HL-60 (cell line): Measurements from ENCODE around the gene KIAA0825.

ENCODE experiments used
- DNase-seq, 2 experiments: peaks; one replicate each; pipeline ENCODE4 v3.0.0-alpha.2; 2010 to 2020; ENCODE audit warnings: low read depth in 1 of 2, low spot score in 1 of 2
- H3K27ac ChIP-seq: fragments of 250-450 bp; sonication (Bioruptor Pico); replicated peaks from 2 replicates; pipeline ENCODE4 v1.5.1; 2020; ENCODE audit warnings: mild to moderate bottlenecking, moderate library complexity
- H3K27me3 ChIP-seq: fragments of 250-450 bp; sonication (Bioruptor Pico); 2 replicates; pipeline ENCODE4 v1.5.1; 2021; ENCODE audit warnings: mild to moderate bottlenecking, moderate library complexity; ENCODE audit not compliant: insufficient read depth, poor library complexity, severe bottlenecking
- H3K4me3 ChIP-seq: replicated peaks from 2 replicates; pipeline ENCODE4 v1.5.1; 2011; ENCODE audit warnings: mild to moderate bottlenecking, control low read depth, low read length; ENCODE audit not compliant: insufficient read depth
- CTCF ChIP-seq: IDR thresholded peaks from one replicate; pipeline ENCODE4 v1.5.1; 2011; ENCODE audit warnings: low read length, control low read depth, inconsistent platforms; ENCODE audit not compliant: insufficient read depth
- GABPA ChIP-seq: IDR thresholded peaks from 2 replicates; pipeline ENCODE4 v1.6.1; 2012; ENCODE audit warnings: low read depth
- POLR2AphosphoS5 ChIP-seq: IDR thresholded peaks from 2 replicates; pipeline ENCODE4 v1.6.1; 2012; ENCODE audit warnings: low read depth
- SPI1 ChIP-seq: IDR thresholded peaks from 2 replicates; pipeline ENCODE4 v1.6.1; 2012; ENCODE audit warnings: low read depth, mild to moderate bottlenecking, borderline replicate concordance
- TF ChIP-seq, protein P1 (sequence below): IDR thresholded peaks from 2 replicates; pipeline ENCODE4 v1.6.1; 2012; ENCODE audit warnings: low read depth; ENCODE audit not compliant: insufficient replicate concordance

The KIAA0825 gene

DNA sequence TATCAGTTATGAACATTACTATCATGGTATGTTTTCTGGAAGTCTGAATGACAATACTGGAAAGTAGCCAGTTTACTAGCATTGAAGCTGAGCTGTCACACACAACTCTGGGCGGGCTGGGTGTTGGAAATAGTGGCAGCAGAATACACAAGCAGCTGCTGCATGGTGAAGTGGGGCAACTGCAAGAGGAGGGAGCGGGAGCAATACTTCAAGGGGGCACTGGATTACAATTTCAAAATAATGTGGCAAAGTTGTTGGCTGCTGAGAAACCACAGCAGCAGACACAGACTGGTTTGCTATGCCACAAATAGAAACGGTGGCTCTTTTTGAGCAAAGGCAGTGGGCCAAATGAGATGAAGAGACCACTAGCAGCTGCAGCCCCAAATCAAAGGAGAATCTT lies 350.2 kb downstream of the KIAA0825 start:
- no peak overlapping the region for H3K27ac ChIP-seq
- no peak overlapping the region for H3K4me3 ChIP-seq
- TF ChIP-seq, protein P1, sequence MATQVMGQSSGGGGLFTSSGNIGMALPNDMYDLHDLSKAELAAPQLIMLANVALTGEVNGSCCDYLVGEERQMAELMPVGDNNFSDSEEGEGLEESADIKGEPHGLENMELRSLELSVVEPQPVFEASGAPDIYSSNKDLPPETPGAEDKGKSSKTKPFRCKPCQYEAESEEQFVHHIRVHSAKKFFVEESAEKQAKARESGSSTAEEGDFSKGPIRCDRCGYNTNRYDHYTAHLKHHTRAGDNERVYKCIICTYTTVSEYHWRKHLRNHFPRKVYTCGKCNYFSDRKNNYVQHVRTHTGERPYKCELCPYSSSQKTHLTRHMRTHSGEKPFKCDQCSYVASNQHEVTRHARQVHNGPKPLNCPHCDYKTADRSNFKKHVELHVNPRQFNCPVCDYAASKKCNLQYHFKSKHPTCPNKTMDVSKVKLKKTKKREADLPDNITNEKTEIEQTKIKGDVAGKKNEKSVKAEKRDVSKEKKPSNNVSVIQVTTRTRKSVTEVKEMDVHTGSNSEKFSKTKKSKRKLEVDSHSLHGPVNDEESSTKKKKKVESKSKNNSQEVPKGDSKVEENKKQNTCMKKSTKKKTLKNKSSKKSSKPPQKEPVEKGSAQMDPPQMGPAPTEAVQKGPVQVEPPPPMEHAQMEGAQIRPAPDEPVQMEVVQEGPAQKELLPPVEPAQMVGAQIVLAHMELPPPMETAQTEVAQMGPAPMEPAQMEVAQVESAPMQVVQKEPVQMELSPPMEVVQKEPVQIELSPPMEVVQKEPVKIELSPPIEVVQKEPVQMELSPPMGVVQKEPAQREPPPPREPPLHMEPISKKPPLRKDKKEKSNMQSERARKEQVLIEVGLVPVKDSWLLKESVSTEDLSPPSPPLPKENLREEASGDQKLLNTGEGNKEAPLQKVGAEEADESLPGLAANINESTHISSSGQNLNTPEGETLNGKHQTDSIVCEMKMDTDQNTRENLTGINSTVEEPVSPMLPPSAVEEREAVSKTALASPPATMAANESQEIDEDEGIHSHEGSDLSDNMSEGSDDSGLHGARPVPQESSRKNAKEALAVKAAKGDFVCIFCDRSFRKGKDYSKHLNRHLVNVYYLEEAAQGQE, result no peak
- no peak for TF ChIP-seq POLR2AphosphoS5
- no peak for TF ChIP-seq SPI1
- TF ChIP-seq GABPA, result no peak
- no peak for TF ChIP-seq CTCF
- no peak for DNase-seq
- no peaks in the 10 kb centered on the region for H3K27me3 ChIP-seq

DNA sequence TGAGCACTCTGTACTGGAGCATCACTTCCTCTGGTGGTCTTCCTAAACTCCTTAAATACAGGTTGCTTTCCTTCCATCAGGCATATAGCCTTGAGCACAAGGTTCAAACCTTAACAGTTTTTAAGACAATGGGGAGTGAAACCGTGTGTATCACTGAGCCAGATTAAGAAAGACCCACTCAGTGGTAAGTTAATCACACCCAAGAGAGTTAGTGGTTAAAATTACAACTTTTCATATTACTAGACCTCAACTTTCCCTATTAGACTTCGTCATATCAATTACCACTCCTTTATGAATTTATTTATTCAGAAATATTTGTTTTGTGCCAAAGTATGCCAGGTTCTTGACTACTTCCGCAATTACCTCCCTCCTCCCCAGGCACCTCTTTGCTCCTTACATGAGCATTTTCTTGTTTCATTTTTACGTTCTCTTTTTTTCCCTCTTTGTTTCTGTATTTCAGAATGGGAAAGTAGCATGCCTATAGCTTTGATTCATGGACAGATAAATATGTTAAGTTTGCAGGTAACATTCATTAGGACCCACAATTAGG lies 351.0 kb downstream of the KIAA0825 start:
- H3K27me3 ChIP-seq, result no peaks in the 10 kb centered on the region
- no peak overlapping the region for H3K4me3 ChIP-seq
- no peak overlapping the region for H3K27ac ChIP-seq
- no peak for DNase-seq
- TF ChIP-seq SPI1 (no peak), CTCF (no peak), POLR2AphosphoS5 (no peak), GABPA (no peak)
- TF ChIP-seq, protein P1, result no peak

DNA sequence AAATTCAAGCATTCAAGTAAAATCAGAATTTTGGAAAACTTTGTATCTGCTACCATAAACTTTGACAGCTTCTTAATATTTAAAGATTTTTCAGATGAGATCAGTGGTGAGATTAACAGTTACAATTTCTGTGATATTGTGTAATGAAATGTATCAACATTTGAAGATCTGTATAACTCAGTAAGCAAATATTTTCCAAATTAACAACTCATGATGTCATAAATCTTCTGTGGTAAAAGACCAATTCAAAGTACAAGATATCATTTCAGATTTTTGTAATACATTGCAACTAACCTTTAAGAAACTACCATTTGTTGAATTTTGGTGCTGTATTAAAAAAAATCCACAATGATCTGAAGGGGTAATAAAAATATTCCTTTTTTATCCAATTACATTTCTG lies 352.2 kb downstream of the KIAA0825 start:
- DNase-seq, result no peak
- TF ChIP-seq CTCF (no peak), POLR2AphosphoS5 (no peak), GABPA (no peak), SPI1 (no peak)
- TF ChIP-seq, protein P1, result no peak
- Histone ChIP-seq H3K4me3 (no peak overlapping the region), H3K27me3 (no peaks in the 10 kb centered on the region), H3K27ac (no peak overlapping the region)
